ENCODE results near the gene CXorf49B.
"Not testable (repeated sequence)": the region's sequence is repeated elsewhere in the genome, so short reads cannot be mapped to it uniquely, and the experiment has no call there.

The CXorf49B gene

DNA sequence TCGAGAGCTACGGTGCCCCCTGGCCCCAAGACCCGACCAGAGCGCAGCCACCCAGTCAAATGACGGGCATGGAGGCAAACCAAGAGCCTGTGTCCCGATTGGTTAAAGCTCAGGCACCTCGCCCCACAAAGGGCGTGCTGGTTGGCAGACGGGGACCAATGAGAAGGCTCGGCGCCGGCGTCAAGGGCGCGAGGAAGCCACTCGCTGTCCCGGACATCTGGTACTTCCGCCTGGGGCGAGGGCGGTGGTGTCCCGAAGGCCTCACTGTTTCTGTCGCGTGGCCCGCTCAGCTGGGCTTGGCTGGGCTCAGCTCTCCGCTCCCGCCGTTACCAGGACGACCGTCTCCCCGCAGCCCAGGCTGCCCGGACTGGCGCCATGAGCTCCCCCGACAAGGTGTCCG is at the start of gene CXorf49B:
Gene CXorf49B, plus strand, starts transcription at position 301 of the 400 bp plus-strand sequence. Its CDS starts 75 bp downstream, at position 376.
- not testable (repeated sequence) for DNase-seq

DNA sequence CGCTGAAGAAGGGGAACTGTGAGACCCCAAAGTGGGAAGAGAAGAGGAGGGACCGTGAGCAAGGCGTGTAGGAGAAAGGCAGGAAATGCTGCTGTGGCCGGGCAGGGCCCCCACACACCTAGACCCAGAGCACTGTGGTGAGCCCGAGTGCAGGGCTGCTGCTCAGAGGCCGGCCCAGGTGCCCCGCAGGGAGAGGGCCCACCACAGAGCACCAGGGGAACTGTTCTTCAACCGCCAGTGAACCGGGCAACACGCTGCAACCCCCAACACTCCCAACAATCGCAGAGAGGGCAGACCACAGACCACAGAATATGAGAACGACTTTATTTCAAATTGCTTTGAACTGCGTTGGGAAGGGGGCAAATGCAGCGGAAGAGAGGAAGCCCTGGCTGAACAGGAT is 49.1 kb upstream of the CXorf49B start:
- not testable (repeated sequence) for DNase-seq

DNA sequence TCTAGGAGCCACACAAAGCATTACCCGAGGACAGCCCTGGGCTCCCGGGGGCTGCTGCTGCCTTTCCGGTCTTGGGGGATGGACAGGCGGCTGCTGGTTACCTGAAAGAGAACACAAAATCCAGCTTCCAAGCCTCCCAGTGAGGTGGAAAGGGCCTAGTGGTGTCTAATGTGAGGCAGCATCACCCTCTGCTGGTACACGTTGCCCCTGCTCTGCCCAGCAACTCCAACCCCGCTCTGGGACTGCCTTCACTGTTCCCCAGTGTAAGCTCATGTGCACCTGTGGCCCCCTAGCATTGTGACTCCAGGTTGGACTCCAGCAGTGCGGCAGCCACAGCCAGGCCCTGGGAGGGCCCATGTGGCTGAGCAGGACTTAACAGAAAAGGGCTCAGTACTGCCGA is 47.6 kb upstream of the CXorf49B start:
- not testable (repeated sequence) for DNase-seq

DNA sequence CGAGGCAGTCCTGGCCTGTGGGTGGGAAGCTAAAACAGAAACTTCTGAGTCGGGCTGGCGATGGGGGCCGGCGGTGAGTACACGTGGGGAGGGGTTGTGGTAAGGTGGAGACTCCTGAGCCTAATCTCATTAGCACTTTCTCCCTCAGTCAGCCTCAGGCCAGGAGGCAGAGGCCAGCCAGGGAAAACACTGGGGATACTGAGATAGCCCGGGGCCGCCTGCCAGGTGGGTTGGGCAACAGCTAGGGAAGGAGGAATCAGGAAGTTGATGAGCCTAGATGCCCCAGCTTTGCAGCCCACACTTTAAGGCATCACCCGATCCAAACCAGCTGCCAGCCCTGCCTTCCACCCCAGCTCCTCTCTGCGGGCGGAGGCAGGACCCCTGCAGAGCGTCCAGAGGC is 46.8 kb upstream of the CXorf49B start:
- DNase-seq: not testable (repeated sequence)

DNA sequence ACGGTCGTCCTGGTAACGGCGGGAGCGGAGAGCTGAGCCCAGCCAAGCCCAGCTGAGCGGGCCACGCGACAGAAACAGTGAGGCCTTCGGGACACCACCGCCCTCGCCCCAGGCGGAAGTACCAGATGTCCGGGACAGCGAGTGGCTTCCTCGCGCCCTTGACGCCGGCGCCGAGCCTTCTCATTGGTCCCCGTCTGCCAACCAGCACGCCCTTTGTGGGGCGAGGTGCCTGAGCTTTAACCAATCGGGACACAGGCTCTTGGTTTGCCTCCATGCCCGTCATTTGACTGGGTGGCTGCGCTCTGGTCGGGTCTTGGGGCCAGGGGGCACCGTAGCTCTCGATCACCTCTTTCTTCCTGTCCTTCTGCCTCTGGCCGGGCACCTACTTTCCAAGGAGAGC is 45.0 kb upstream of the CXorf49B start, which contains the start of gene CXorf49:
Gene CXorf49, minus strand, starts transcription at position 101 of the 400 bp plus-strand sequence. CDS start 134 bp downstream, outside the sequence.
- DNase-seq: not testable (repeated sequence)

DNA sequence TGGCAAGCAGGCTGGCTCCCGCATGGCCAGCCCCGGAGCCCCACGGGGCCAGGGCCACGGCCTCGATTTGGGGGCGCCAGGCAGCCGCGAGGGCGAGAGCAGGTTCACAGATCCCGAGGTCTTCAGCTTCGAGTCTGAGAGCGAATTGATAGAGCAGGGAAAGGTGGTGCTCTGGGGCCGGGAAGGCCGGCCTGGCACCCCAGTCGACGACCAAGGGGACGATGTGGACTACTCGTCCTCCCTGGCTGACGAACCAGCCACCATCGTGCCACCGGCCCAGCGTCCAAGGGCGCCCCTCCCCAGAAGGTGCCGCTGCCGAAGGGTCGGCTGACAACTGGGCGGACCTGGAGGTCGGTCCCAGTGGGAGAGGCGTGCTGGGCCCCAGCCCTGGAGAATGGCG is 44.0 kb upstream of the CXorf49B start:
- DNase-seq: not testable (repeated sequence)

DNA sequence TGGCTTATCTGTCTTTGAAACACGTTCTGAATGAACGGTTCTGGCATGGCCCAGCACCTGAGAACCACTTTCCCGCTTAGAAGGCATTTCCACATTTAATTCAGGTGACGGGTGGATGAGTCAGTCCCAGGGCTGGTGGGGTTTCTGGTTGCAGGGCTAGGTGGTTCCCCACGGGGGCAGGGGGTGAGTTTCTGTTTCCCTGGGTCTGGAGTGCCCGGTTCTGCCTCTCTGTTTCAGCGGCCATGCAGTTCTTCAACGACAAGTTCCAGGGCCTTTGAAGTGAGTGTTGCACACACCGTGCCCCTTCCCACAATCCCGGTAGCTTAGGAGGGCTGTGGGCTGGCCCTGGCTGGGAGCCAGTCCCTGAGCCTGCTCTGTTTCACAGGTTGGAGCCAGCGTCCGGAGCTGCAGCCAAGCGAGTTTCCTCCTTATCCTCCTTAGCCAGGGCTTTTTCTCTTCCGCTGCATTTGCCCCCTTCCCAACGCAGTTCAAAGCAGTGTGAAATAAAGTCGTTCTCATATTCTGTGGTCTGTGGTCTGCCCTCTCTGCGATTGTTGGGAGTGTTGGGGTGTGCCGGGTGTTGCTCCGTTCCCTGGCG is 42.8 kb upstream of the CXorf49B start:
- DNase-seq: not testable (repeated sequence)

DNA sequence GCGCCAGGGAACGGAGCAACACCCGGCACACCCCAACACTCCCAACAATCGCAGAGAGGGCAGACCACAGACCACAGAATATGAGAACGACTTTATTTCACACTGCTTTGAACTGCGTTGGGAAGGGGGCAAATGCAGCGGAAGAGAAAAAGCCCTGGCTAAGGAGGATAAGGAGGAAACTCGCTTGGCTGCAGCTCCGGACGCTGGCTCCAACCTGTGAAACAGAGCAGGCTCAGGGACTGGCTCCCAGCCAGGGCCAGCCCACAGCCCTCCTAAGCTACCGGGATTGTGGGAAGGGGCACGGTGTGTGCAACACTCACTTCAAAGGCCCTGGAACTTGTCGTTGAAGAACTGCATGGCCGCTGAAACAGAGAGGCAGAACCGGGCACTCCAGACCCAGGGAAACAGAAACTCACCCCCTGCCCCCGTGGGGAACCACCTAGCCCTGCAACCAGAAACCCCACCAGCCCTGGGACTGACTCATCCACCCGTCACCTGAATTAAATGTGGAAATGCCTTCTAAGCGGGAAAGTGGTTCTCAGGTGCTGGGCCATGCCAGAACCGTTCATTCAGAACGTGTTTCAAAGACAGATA is 2.4 kb upstream of the CXorf49B start:
- DNase-seq: not testable (repeated sequence)

DNA sequence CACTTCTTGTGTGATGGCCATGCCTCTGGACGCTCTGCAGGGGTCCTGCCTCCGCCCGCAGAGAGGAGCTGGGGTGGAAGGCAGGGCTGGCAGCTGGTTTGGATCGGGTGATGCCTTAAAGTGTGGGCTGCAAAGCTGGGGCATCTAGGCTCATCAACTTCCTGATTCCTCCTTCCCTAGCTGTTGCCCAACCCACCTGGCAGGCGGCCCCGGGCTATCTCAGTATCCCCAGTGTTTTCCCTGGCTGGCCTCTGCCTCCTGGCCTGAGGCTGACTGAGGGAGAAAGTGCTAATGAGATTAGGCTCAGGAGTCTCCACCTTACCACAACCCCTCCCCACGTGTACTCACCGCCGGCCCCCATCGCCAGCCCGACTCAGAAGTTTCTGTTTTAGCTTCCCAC is 1.7 kb downstream of the CXorf49B start:
- not testable (repeated sequence) for DNase-seq

DNA sequence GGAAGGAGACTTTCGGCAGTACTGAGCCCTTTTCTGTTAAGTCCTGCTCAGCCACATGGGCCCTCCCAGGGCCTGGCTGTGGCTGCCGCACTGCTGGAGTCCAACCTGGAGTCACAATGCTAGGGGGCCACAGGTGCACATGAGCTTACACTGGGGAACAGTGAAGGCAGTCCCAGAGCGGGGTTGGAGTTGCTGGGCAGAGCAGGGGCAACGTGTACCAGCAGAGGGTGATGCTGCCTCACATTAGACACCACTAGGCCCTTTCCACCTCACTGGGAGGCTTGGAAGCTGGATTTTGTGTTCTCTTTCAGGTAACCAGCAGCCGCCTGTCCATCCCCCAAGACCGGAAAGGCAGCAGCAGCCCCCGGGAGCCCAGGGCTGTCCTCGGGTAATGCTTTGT is 2.5 kb downstream of the CXorf49B start:
- not testable (repeated sequence) for DNase-seq

DNA sequence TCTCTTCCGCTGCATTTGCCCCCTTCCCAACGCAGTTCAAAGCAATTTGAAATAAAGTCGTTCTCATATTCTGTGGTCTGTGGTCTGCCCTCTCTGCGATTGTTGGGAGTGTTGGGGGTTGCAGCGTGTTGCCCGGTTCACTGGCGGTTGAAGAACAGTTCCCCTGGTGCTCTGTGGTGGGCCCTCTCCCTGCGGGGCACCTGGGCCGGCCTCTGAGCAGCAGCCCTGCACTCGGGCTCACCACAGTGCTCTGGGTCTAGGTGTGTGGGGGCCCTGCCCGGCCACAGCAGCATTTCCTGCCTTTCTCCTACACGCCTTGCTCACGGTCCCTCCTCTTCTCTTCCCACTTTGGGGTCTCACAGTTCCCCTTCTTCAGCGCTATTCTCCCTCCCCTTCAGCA is 4.0 kb downstream of the CXorf49B start:
- not testable (repeated sequence) for DNase-seq

DNA sequence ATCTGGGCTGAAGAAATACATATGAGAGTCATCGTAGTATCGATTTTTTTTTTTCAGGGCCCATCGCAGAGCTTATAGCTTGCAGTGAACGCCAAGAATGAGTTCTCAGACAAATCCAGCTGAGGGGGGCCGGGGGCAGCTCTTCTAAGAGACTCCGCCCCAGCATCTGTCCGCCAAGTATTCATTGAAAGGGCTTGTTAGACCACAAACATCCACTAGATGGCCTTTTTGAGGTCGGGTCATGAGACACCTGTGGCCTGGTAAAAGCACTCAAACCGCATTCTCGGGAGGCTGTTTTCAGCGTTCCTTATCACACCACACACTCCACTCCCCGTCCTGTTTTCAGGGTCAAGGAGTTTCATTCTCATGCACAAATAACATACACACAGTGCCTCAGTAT is 15.2 kb downstream of the CXorf49B start:
- not testable (repeated sequence) for DNase-seq

DNA sequence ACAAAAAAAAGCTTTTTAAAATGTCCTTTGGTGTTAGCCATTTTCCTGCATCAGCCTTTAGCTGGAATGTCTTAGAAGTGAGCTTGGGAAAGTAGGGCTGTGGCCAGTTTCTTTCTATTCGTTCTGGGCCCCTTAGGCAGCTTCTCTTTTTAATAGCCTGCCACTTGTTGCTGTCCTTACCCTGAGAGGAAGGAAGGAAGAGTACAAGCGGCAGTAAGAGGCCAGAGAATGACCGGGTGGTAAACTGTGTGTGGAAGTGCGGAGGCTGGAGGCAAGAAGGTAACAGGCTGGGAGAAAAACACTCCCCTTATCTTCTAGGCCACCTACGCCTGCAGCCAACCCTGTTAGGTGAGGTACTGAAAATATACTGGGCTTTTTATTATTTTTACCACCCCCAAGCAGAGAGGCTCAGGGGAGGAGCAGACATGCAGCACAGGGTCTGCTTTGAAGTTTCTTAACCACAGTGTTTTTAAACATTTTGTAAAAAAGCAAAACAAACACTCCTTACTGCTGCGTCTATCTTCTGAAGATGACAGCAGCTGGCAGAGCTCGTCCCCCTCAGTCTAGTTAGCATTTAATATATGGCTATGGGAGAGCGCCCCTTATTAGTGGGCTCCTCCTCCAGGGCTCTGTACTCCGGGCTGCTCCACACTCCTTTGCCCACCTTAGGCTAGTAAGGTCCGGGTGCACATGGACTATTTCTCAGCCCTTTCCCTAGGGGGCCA is 19.2 kb downstream of the CXorf49B start:
- not testable (repeated sequence) for DNase-seq

DNA sequence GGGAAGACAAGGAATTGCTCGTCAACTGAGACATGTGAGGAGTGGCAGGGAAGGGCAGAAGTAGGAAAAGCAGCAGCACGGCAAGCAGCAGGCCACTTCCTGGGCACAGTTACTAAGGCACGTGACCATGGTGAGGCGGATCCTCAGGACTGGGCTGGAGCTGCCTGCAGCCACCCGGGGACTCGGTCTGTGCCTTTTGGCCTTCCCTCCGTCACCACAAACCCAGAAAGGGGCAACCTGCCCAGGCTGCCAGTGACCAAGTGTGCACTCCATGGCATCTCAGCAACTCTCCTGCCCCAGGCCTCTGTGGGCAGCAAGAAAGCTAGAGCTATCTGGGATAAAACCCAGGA is 19.8 kb downstream of the CXorf49B start:
- DNase-seq: not testable (repeated sequence)

DNA sequence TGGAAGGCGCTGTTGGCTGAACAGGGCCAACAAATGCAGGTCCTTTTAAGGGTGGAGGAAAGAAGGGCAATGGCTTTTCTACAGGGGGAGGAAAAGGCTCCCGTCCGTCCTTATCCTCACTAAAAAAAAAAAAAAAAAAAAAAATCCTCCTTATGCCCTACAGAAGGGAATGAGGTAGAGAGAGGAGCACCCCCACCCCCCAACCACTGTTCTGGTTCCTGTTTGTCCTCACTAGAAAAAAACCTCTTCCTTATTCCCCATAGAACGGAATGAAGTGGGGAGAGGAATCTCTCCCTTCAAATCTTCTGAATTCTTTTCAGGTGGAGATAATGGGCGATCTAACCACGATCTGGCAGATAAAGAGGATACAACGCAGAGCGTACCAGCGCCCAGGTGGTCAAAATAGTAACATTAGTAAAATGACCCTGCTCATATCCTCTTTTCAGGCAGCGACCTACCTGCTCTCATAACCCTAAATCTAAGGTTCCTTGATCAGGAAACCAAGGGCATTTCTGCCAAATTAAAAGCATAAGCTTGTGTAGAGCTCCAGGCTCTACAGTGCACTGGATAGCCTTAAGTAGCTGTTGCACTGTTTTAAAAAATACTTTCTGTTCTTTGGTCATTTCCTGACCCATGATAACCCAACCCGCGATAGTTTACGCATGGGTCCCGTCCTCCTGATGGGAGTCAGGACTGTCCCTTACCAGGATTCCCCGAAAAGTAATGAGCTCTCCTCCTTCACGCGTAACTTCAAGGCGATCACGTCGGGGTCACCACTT is 20.6 kb downstream of the CXorf49B start:
- not testable (repeated sequence) for DNase-seq

DNA sequence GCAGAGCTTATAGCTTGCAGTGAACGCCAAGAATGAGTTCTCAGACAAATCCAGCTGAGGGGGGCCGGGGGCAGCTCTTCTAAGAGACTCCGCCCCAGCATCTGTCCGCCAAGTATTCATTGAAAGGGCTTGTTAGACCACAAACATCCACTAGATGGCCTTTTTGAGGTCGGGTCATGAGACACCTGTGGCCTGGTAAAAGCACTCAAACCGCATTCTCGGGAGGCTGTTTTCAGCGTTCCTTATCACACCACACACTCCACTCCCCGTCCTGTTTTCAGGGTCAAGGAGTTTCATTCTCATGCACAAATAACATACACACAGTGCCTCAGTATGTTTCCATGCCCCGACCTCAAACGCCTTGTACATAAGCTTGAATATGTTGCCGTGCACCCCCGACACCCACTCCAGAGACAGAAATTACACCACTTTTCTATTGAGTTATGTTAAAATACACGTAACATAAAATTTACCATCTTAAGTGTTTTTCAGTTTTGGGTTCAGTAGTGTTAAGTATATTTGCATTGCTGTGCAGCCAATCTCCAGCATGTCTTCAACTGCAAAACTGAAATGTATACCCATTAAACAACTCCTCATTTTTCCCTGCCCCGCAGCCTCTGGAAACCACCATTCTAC is 21.3 kb downstream of the CXorf49B start:
- DNase-seq: not testable (repeated sequence)

DNA sequence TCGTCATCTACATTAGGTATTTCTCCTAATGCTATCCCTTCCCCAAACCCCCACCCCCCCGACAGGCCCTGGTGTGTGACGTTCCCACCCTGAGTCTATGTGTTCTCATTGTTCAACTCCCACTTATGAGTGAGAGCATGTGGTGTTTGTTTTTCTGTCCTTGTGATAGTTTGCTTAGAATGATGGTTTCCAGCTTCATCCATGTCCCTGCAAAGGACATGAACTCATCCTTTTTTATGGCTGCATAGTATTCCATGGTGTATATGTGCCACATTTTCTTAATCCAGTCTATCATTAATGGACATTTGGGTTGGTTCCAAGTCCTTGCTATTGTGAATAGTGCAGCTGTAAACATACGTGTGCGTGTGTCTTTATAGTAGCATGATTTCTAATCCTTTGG is 43.3 kb downstream of the CXorf49B start:
- not testable (repeated sequence) for DNase-seq

DNA sequence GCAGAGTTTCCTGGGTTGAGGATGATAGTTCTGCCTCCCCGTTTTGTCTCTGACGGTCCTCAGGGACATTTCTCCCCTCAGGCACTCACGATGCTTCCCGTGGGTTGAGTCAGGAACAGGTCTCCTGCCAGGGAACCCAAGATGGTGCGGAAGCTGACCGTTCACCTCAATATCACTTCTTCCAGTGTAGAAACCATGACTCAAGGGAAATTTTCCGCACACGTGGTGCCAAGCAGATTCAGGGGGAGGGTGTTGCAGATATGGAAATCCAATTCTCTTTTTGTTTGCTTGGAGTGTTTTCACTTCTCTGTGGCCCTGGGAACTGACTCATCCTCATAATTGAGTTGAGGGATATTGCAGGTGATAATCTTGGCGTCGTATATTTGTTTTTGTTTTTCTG is 46.7 kb downstream of the CXorf49B start:
- DNase-seq: no peak

DNA sequence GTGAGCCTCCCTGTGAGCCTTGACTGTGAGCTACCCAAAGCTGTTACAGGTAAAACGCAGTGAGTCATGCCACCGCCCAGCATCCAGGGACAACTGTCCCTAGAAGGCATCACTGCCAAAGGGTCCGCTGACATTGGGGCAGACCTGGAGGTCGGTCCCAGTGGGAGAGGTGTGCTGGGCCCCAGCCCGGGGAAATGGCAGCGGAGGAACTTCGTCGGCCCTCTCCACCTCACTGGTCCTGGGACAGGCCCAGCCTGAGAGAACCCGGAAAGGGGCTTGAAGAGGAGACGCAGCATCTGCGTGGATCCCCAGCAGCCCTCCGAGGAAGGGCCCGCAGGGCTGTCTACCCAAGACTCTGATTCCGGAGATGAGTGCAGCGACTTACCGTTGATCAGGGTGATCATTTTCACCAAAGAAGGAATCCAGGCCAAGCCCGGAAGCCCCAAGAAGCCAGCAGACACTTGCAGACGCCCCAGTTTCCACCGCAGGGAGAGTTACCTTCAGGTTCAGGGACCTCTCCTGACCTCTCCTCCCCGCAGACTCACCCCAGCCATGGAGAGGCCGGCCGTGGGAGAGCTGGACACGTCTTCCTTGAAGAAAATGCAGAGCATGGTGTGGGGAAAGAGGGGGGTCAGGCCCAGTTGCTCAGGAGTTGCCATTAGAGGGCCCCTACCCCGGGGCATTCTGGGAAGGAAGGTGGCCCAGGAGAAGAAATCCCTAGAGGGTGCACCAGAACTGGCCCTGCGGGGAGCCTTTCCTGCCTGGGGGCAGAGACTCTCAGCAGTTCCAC is 51.2 kb downstream of the CXorf49B start:
- no peak for DNase-seq

DNA sequence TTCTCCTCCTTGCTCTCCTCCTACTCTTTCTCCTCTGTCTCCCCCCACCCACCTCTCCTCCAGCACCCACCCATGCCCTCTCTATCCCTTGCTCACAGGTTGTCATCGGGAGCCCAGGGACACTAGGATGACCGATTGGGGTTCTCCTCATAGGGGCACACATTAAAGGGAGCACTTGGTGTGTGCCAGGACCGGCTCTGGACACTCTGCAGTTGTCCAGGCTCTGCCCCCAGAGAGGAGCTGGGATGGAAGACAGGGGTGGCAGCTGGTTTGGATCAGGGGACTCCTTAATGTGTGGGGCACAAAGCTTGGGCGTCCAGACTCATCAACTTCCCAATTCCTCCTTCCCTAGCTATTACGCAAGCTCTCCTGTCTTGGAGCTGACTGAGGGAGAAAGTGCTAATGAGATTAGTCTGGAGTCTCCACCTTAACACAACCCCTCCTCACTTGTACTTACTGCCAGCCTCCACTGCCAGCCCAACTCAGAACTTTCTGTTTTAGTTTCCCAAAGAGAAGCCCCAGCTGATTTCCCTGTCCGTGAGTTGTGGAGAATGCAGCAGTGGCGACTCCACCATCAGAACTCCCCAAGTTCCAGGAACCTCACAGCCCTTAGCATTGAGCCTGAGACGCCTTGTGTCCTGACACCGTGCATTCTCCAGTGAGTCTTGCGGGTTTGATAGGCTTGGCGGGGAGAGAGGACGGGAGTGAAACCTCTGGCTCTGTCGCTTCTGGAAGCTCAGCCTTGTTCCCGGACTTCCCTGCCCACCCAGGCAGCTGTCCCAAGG is 52.2 kb downstream of the CXorf49B start:
- no peak for DNase-seq

DNA sequence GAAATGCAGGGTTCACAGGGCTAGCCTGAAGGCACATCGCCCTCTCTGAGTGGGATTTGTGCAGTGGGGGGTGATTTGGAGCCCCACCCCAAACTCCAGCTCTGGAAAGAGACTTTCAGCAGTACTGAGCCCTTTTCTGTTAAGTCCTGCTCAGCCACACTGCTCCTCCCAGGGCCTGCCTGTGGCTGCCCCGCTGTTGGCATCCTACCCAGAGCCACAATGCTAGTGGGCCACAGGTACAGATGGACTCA is 52.7 kb downstream of the CXorf49B start:
- DNase-seq: no peak
